Measurements from ENCODE around the gene SZRD1.

DNA sequence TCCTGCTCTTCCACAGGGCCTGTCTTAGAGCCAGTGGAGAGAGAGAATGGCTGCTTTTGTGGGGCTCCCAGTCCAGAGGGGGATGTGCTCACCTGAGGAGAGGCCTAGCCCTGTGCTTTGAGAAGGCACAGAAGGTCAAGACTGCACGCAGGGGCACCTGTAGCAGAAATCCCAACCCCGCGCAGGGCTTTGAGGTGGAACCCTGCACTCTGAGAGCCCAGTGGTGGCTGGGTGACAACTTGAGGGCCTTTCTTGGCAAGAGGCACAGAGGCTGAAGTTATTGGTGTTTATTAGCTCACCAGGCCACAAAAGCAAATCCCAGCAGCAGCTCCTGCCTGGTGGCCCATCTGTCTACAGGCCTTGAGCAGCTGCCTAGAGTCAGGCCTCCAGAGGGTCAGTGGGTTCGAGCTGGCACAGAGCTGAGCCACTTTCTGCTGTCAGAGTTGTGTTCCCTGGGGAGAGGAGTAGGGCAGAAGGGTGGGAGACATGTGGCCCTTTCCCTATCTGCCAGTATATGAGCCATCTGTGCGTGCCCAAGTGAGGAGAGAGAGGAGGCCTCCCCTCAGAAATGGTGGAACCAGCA is 31.4 kb downstream of the SZRD1 start:
- TF ChIP-seq EZH2 (IDR thresholded peaks at IDR 0.05; ENCODE audit: insufficient read depth, poor library complexity, severe bottlenecking) (no peak), EZH2phosphoT487 (IDR thresholded peaks at IDR 0.05; ENCODE audit: insufficient read depth, low read depth) (no peak)
